Measurements from ENCODE around the gene C1orf232.

- TF ChIP-seq CTCF (IDR thresholded peaks at IDR 0.05) = no peak
- TF ChIP-seq EZH2phosphoT487 (IDR thresholded peaks at IDR 0.05) = no peak
- no peak for TF ChIP-seq EZH2 (IDR thresholded peaks at IDR 0.05)
These were observed 413 bp upstream of the C1orf232 start for GRCh38 chr1:26169198-26169554.

Measured in neural progenitor cell (in vitro differentiated cells).